Keratinocyte (primary cell): ENCODE measurements around the gene SDK1.

ENCODE experiments used
- CTCF ChIP-seq, 3 experiments: IDR thresholded peaks in 1 of 3; conservative IDR thresholded peaks in 1 of 3; optimal IDR thresholded peaks in 1 of 3; 2 replicates in 2 of 3; 3 replicates in 1 of 3; pipeline versions ENCODE3 to v1.5.1; 2011; ENCODE audit warnings: low read length in 3 of 3, mild to moderate bottlenecking in 3 of 3, moderate library complexity in 2 of 3, control low read depth in 1 of 3, inconsistent platforms in 1 of 3; ENCODE audit not compliant: insufficient read depth in 2 of 3; ENCODE audit errors: extremely low read depth in 1 of 3
- EZH2 ChIP-seq: IDR thresholded peaks from one replicate; pipeline ENCODE4 v1.6.1; 2012; ENCODE audit warnings: inconsistent platforms, mild to moderate bottlenecking, low read length, moderate library complexity

- TF ChIP-seq CTCF (optimal IDR thresholded peaks at IDR 0.05 in 1 of 3, IDR thresholded peaks at IDR 0.05 in 1 of 3, conservative IDR thresholded peaks at IDR 0.05 in 1 of 3; ENCODE audit: extremely low read depth in 1 of 3, insufficient read depth in 2 of 3, low read length in 3 of 3) (no peak), EZH2 (no peak)
Measured at GRCh38 chr7:4134204-4134603, 833.2 kb downstream of the SDK1 start.
